ENCODE measurements around the gene DOCK11. TPM values are rescaled to one million over a fixed set of nuclear protein-coding genes. Genes with fewer than 3 reads are reported as not detected.

The DOCK11 gene
- total RNA-seq, 4 donors from 2014 or later, result 36.0 to 50.0 (median 41.1) TPM

- intact Hi-C loops (cut with DNase I), result no loop called here
- DNase-seq, result no peak
- Histone ChIP-seq H3K27ac (no peak overlapping the region), H3K4me3 (replicated peaks in 1 of 3) (no peak overlapping the region), H3K27me3 (no peaks in the 10 kb centered on the region), H3K4me1 (no peaks in the 10 kb centered on the region), H3K36me3 (no peaks in the 10 kb centered on the region), H3K9me3 (no peaks in the 10 kb centered on the region)
- TF ChIP-seq CTCF (IDR thresholded peaks at IDR 0.05), result no peak
- no peak for TF ChIP-seq POLR2A (IDR thresholded peaks at IDR 0.05)
These were observed 169.6 kb downstream of the DOCK11 start for GRCh38 chrX:118665204-118665603.

DNA sequence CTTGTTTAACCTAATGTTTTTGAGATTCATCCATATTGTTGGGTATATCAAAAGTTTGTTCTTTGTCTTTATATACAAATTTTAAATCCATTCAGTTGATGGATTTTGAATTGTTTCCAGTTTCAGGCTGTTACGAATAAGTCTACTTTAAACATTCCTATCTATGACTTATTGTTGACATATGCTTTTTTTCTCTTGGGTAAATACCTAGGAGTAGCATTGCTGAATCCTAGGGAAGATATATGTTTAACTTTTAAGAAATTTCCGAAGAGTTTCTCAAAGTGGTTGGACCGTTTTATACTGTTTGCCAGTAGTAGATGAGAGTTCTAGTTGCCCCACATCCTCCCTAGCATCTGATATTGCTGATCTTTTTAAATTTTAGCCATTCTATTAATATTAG is 170.9 kb downstream of the DOCK11 start:
- intact Hi-C loops (cut with DNase I), result no loop called here
- no peaks in the 10 kb centered on the region for H3K9me3 ChIP-seq

GRCh38 chrX:118669435-118669834 is 173.8 kb downstream of the DOCK11 start:
- Histone ChIP-seq H3K36me3 (no peaks in the 10 kb centered on the region), H3K9me3 (no peaks in the 10 kb centered on the region), H3K4me1 (no peaks in the 10 kb centered on the region), H3K27ac (no peak overlapping the region), H3K4me3 (replicated peaks in 1 of 3) (no peak overlapping the region), H3K27me3 (no peaks in the 10 kb centered on the region)
- intact Hi-C loops (cut with DNase I), result no loop called here
- DNase-seq, result no peak
- 74 to 87% methylated on average over 4 of the region's 4 CpGs for WGBS, 2 donors
- no peak for TF ChIP-seq CTCF (IDR thresholded peaks at IDR 0.05)
- no peak for TF ChIP-seq POLR2A (IDR thresholded peaks at IDR 0.05)

More for the DNA sequence above, 170.9 kb downstream of the DOCK11 start:
- no peak for DNase-seq
- no peak overlapping the region for H3K27ac ChIP-seq
- H3K36me3 ChIP-seq, result no peaks in the 10 kb centered on the region
- WGBS, 2 donors, result 94 to 96% methylated on average over 3 of the region's 3 CpGs
- no peaks in the 10 kb centered on the region for H3K4me1 ChIP-seq
- TF ChIP-seq POLR2A (IDR thresholded peaks at IDR 0.05), result no peak
- no peak for TF ChIP-seq CTCF (IDR thresholded peaks at IDR 0.05)
- no peak overlapping the region for H3K4me3 ChIP-seq (replicated peaks in 1 of 3)
- H3K27me3 ChIP-seq, result no peaks in the 10 kb centered on the region

DNA sequence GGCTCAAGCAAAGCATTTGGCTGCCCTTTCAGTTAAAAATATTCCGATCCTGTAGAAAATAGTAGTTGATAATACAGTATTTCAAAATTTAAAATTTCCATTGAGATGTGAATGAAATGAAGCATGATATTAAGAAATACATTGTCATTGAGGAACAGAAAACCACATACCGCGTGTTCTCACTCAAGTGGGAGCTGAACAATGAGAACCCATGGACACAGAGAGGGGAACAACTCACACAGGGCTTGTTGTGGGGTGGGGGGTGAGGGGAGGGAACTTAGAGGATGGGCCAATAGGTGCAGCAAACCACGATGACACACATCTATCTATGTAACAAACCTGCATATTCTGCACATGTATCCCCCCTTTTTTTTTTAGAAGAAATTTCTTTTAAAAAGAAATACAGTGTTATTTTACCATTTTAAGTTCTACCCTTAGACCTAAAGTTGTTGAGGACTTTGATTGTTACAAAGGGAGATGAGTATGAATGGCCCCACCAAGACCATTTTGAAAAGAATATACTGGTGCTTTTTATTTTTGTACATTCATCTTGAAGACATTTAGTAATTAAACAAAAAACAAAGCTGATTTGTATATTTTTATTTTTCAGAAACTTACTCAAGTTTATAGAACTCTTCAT is 179.8 kb downstream of the DOCK11 start:
- WGBS, 2 donors, result 96 to 98% methylated on average over 4 of the region's 4 CpGs
- TF ChIP-seq CTCF (IDR thresholded peaks at IDR 0.05) (no peak), POLR2A (IDR thresholded peaks at IDR 0.05) (no peak)
- no peaks in the 10 kb centered on the region for H3K36me3 ChIP-seq

GRCh38 chrX:118675966-118676349 is 180.3 kb downstream of the DOCK11 start:
- no peaks in the 10 kb centered on the region for H3K9me3 ChIP-seq
- no peaks in the 10 kb centered on the region for H3K4me1 ChIP-seq
- no peak for DNase-seq
- TF ChIP-seq CTCF (IDR thresholded peaks at IDR 0.05), result no peak
- no peak for TF ChIP-seq POLR2A (IDR thresholded peaks at IDR 0.05)
- intact Hi-C loops (cut with DNase I), result no loop called here
- H3K4me3 ChIP-seq (replicated peaks in 1 of 3), result no peak overlapping the region
- H3K36me3 ChIP-seq, result no peaks in the 10 kb centered on the region
- H3K27ac ChIP-seq, result no peak overlapping the region
- H3K27me3 ChIP-seq, result no peaks in the 10 kb centered on the region

More for the DNA sequence above, 179.8 kb downstream of the DOCK11 start:
- no peak overlapping the region for H3K4me3 ChIP-seq (replicated peaks in 1 of 3)
- H3K27me3 ChIP-seq, result no peaks in the 10 kb centered on the region
- no peak for DNase-seq
- intact Hi-C loops (cut with DNase I), result no loop called here
- no peaks in the 10 kb centered on the region for H3K4me1 ChIP-seq
- no peaks in the 10 kb centered on the region for H3K9me3 ChIP-seq
- H3K27ac ChIP-seq, result no peak overlapping the region
